OCI-LY7 (cell line): Measurements from ENCODE around the gene ERI3.
A peak's percentile ranks its signal among the peaks of the same experiment; 100 is the strongest.

ENCODE experiments used
- EZH2phosphoT487 ChIP-seq: fragments of 200-600 bp; sonication (generic); IDR thresholded peaks from 2 replicates; pipeline ENCODE4 v1.6.1; 2018; ENCODE audit warnings: low read depth, borderline replicate concordance, mild to moderate bottlenecking, mixed run types, antibody characterized with exemption, low read length, moderate library complexity, mixed read lengths
- TF ChIP-seq, protein P1 (sequence below): fragments of 200-600 bp; sonication (generic); conservative IDR thresholded peaks from 2 replicates; pipeline ENCODE4 v1.5.1; 2014; ENCODE audit warnings: mild to moderate bottlenecking, antibody characterized with exemption, low read length, moderate library complexity, mixed read lengths

DNA sequence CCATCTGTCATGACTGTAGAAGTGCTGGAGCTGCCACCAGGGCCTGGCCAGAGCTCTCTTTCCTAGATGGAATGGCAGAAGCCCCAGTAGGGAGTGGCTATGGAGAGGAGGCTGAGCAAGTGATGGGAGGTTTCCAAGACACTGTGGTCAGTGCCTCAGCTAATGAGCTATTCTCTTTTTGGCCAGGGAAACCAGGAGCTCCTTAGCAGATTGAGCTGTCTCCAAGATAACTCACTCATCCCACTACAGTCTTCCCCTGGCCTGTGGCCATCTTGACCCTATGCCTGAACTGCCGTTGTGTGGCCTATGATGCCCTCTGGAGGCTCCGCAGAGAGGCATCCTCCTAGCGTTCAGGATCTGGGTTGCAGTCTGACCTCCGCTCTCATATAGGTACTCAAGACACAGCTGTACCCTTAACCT, 60.5 kb downstream of the ERI3 start:
- no peak for TF ChIP-seq EZH2phosphoT487
- TF ChIP-seq, protein P1, sequence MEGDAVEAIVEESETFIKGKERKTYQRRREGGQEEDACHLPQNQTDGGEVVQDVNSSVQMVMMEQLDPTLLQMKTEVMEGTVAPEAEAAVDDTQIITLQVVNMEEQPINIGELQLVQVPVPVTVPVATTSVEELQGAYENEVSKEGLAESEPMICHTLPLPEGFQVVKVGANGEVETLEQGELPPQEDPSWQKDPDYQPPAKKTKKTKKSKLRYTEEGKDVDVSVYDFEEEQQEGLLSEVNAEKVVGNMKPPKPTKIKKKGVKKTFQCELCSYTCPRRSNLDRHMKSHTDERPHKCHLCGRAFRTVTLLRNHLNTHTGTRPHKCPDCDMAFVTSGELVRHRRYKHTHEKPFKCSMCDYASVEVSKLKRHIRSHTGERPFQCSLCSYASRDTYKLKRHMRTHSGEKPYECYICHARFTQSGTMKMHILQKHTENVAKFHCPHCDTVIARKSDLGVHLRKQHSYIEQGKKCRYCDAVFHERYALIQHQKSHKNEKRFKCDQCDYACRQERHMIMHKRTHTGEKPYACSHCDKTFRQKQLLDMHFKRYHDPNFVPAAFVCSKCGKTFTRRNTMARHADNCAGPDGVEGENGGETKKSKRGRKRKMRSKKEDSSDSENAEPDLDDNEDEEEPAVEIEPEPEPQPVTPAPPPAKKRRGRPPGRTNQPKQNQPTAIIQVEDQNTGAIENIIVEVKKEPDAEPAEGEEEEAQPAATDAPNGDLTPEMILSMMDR = 0 out of 2 replicates have a peak, but pooled peaks have one; percentile 21
